Vagina (tissue), 2 donors: Measurements from ENCODE around the gene CD79A.

Source experiments
- CTCF ChIP-seq, 3 experiments: fragments of 450-650 bp in 2 of 3; fragments of 200-600 bp in 1 of 3; sonication (generic) in 1 of 3; IDR thresholded peaks; one replicate each; pipeline ENCODE4 v1.5.1; 2017 to 2019; ENCODE audit warnings: antibody characterized with exemption in 3 of 3, mild to moderate bottlenecking in 2 of 3, moderate library complexity in 2 of 3
- POLR2A ChIP-seq, 2 donors: fragments of 450-650 bp; IDR thresholded peaks; one replicate each; pipeline ENCODE4 v1.6.1; 2017; ENCODE audit warnings: antibody characterized with exemption in 2 of 2, mild to moderate bottlenecking in 2 of 2, moderate library complexity in 2 of 2
- POLR2AphosphoS5 ChIP-seq, 2 donors: sonication (generic); formaldehyde crosslinking; IDR thresholded peaks; one replicate each; pipeline ENCODE4 v1.9.0; 2017; ENCODE audit warnings: antibody characterized with exemption in 2 of 2, mild to moderate bottlenecking in 2 of 2, low read depth in 1 of 2; ENCODE audit not compliant: insufficient read depth in 1 of 2

GRCh38 chr19:41929536-41930071 is 52.5 kb downstream of the CD79A start:
- TF ChIP-seq CTCF (IDR thresholded peaks at IDR 0.05) (no peak), POLR2A (IDR thresholded peaks at IDR 0.05) (no peak), POLR2AphosphoS5 (IDR thresholded peaks at IDR 0.05; ENCODE audit: insufficient read depth in 1 of 2, low read depth in 1 of 2) (no peak)
